ENCODE measurements around the gene FOXO1.

The FOXO1 gene

GRCh38 chr13:40640845-40641458 is 25.5 kb downstream of the FOXO1 start:
- TF ChIP-seq EZH2phosphoT487 (conservative IDR thresholded peaks at IDR 0.05; ENCODE audit: low read length) (no peak), CTCF (IDR thresholded peaks at IDR 0.05; ENCODE audit: insufficient read depth, low read length, poor library complexity, severe bottlenecking) (no peak)
- no peak overlapping the region for H3K9ac ChIP-seq (ENCODE audit: low read length)
- no peaks in the 10 kb centered on the region for H3K9me2 ChIP-seq (replicated peaks; ENCODE audit: insufficient read depth, low read length)
- H3K9me3 ChIP-seq (ENCODE audit: insufficient read depth, low read length), result no peaks in the 10 kb centered on the region
- peaks cover 47% of the 10 kb centered on the region for H3F3A ChIP-seq (ENCODE audit: insufficient read depth)
- no peaks in the 10 kb centered on the region for H3K36me3 ChIP-seq (ENCODE audit: low read length)
- peaks cover 100% of the 10 kb centered on the region for H3K79me2 ChIP-seq (ENCODE audit: insufficient read depth, low read length)
- H3K27ac ChIP-seq (ENCODE audit: low read depth, low read length), result peak overlapping the region; percentile 5; the same call in 1 of the 2 replicates
- H4K20me1 ChIP-seq (ENCODE audit: low read depth, low read length), result peaks cover 33% of the 10 kb centered on the region; the same call in 1 of the 2 replicates
- no peak overlapping the region for H2AFZ ChIP-seq (ENCODE audit: low read depth, low read length, severe bottlenecking)
- H3K4me3 ChIP-seq (ENCODE audit: insufficient read depth, low read length, poor library complexity, severe bottlenecking), result no peak overlapping the region
- peak overlapping the region; percentile 25 for H3K4me2 ChIP-seq (ENCODE audit: low read depth, low read length, poor library complexity, severe bottlenecking)
- no peaks in the 10 kb centered on the region for H3K27me3 ChIP-seq (ENCODE audit: low read length)

- Histone ChIP-seq H3K27me3 (ENCODE audit: low read length) (no peaks in the 10 kb centered on the region), H3F3A (ENCODE audit: insufficient read depth) (peaks cover 44% of the 10 kb centered on the region), H3K9ac (ENCODE audit: low read length) (no peak overlapping the region), H3K9me3 (ENCODE audit: insufficient read depth, low read length) (no peaks in the 10 kb centered on the region), H3K79me2 (ENCODE audit: insufficient read depth, low read length) (peaks cover 100% of the 10 kb centered on the region), H3K27ac (ENCODE audit: low read depth, low read length) (peak overlapping the region; percentile 40), H3K9me2 (replicated peaks; ENCODE audit: insufficient read depth, low read length) (no peaks in the 10 kb centered on the region), H2AFZ (ENCODE audit: low read depth, low read length, severe bottlenecking) (no peak overlapping the region), H4K20me1 (ENCODE audit: low read depth, low read length) (peaks cover 33% of the 10 kb centered on the region; the same call in 1 of the 2 replicates), H3K4me2 (ENCODE audit: low read depth, low read length, poor library complexity, severe bottlenecking) (peak overlapping the region; percentile 25), H3K4me3 (ENCODE audit: insufficient read depth, low read length, poor library complexity, severe bottlenecking) (no peak overlapping the region), H3K36me3 (ENCODE audit: low read length) (no peaks in the 10 kb centered on the region)
- no peak for TF ChIP-seq EZH2phosphoT487 (conservative IDR thresholded peaks at IDR 0.05; ENCODE audit: low read length)
- TF ChIP-seq CTCF (IDR thresholded peaks at IDR 0.05; ENCODE audit: insufficient read depth, low read length, poor library complexity, severe bottlenecking), result no peak
Measured at GRCh38 chr13:40640202-40640601, 26.2 kb downstream of the FOXO1 start.

- Histone ChIP-seq H3K27ac (ENCODE audit: low read depth, low read length) (peak overlapping the region; percentile 40; the same call in 1 of the 2 replicates), H3F3A (ENCODE audit: insufficient read depth) (peaks cover 44% of the 10 kb centered on the region), H3K9me2 (replicated peaks; ENCODE audit: insufficient read depth, low read length) (no peaks in the 10 kb centered on the region), H3K36me3 (ENCODE audit: low read length) (no peaks in the 10 kb centered on the region), H4K20me1 (ENCODE audit: low read depth, low read length) (peaks cover 29% of the 10 kb centered on the region; the same call in 1 of the 2 replicates), H3K79me2 (ENCODE audit: insufficient read depth, low read length) (peaks cover 100% of the 10 kb centered on the region), H3K9me3 (ENCODE audit: insufficient read depth, low read length) (no peaks in the 10 kb centered on the region), H3K9ac (ENCODE audit: low read length) (no peak overlapping the region), H3K4me3 (ENCODE audit: insufficient read depth, low read length, poor library complexity, severe bottlenecking) (no peak overlapping the region), H3K4me2 (ENCODE audit: low read depth, low read length, poor library complexity, severe bottlenecking) (peak overlapping the region; percentile 25), H2AFZ (ENCODE audit: low read depth, low read length, severe bottlenecking) (no peak overlapping the region), H3K27me3 (ENCODE audit: low read length) (no peaks in the 10 kb centered on the region)
- no peak for TF ChIP-seq CTCF (IDR thresholded peaks at IDR 0.05; ENCODE audit: insufficient read depth, low read length, poor library complexity, severe bottlenecking)
- no peak for TF ChIP-seq EZH2phosphoT487 (conservative IDR thresholded peaks at IDR 0.05; ENCODE audit: low read length)
Measured at GRCh38 chr13:40639221-40639681, 27.2 kb downstream of the FOXO1 start.

Data from SU-DHL-6 (cell line).